GM12878 (cell line): ENCODE data around the gene DAAM1. TPM values are rescaled to one million over a fixed set of nuclear protein-coding genes. Genes with fewer than 3 reads are reported as not detected.

Experiments
- ATAC-seq: fragments of 200-7000 bp; cut with Tn5 transposase; 3 replicates; pipeline ENCODE4 v1.9.1; 2020; ENCODE audit warnings: mild to moderate bottlenecking, moderate library complexity
- BruUV-seq: library from RNA; stranded (reverse); fragments of 400-500 nt; replicated peaks from 2 replicates; lab custom pipeline; 2021; lab: Mats Ljungman, UMichigan
- CTCF ChIA-PET: fragments of 300-600 bp; sonication (Branson Sonifier 250); formaldehyde crosslinking; extraction: SDS; loops from one replicate; lab custom pipeline; 2021; ENCODE audit warnings: inconsistent platforms; lab: Yijun Ruan, JAX
- POLR2A ChIA-PET: fragments of 350-600 bp; formaldehyde crosslinking; extraction: SDS; loops from one replicate; lab custom pipeline; 2021; ENCODE audit warnings: inconsistent platforms; lab: Charles Lee
- RAD21 ChIA-PET: fragments of 300-600 bp; sonication (Branson Sonifier 250); formaldehyde crosslinking; loops from one replicate; lab custom pipeline; 2023; ENCODE audit warnings: antibody characterized with exemption; ENCODE audit not compliant: unreplicated experiment; lab: Charles Lee
- SMC1A ChIA-PET: fragments of 300-600 bp; sonication (Branson Sonifier 250); formaldehyde crosslinking; loops from one replicate; lab custom pipeline; 2023; ENCODE audit not compliant: unreplicated experiment, uncharacterized antibody; lab: Charles Lee
- DNase-seq: peaks from one replicate; pipeline ENCODE4 v3.0.0-alpha.2; 2011; ENCODE audit warnings: low read depth, low spot score
- FAIRE-seq: peaks from 3 replicates; lab custom pipeline; 2011; peaks lifted over from hg19 to GRCh38; lab: Jason Lieb, UNC
- H2AFZ ChIP-seq: 2 replicates; pipeline ENCODE4 v1.6.0; 2011; ENCODE audit warnings: low read depth, low read length, control low read depth; ENCODE audit not compliant: control insufficient read depth
- H3K27ac ChIP-seq: 2 replicates; pipeline ENCODE4 v1.5.1; 2011; ENCODE audit warnings: control low read depth; ENCODE audit not compliant: control insufficient read depth, insufficient read depth
- H3K27me3 ChIP-seq, 2 experiments: replicated peaks in 1 of 2; 2 replicates each; pipeline versions ENCODE4 v1.6.0 to v1.6.1; 2011; ENCODE audit warnings: low read length in 1 of 2; ENCODE audit not compliant: control insufficient read depth in 2 of 2, insufficient read depth in 2 of 2
- H3K36me3 ChIP-seq, 2 experiments: 2 replicates each; pipeline ENCODE4 v1.5.1; 2011; ENCODE audit warnings: low read length in 1 of 2; ENCODE audit not compliant: control insufficient read depth in 2 of 2, insufficient read depth in 2 of 2
- H3K4me1 ChIP-seq: 2 replicates; pipeline ENCODE4 v1.6.1; 2011; ENCODE audit warnings: mild to moderate bottlenecking, low read length, moderate library complexity, mixed read lengths; ENCODE audit not compliant: control insufficient read depth, insufficient read depth
- H3K4me2 ChIP-seq: 2 replicates; pipeline ENCODE4 v1.6.0; 2011; ENCODE audit warnings: control low read depth; ENCODE audit not compliant: control insufficient read depth, insufficient read depth
- H3K4me3 ChIP-seq: fragments of 200-600 bp; sonication (generic); 2 replicates; pipeline ENCODE4 v1.5.1; 2016
- H3K79me2 ChIP-seq: 2 replicates; pipeline ENCODE4 v1.6.0; 2011; ENCODE audit warnings: low read length; ENCODE audit not compliant: control insufficient read depth, insufficient read depth
- H3K9ac ChIP-seq: 2 replicates; pipeline ENCODE4 v1.8.0; 2011; ENCODE audit warnings: low read length, control low read depth, mixed read lengths; ENCODE audit not compliant: control insufficient read depth, insufficient read depth
- H3K9me3 ChIP-seq: replicated peaks from 3 replicates; pipeline ENCODE4 v1.5.1; 2011; ENCODE audit warnings: mild to moderate bottlenecking, low read length; ENCODE audit not compliant: control insufficient read depth, insufficient read depth
- H4K20me1 ChIP-seq: 2 replicates; pipeline ENCODE4 v1.6.0; 2011; ENCODE audit not compliant: control insufficient read depth, insufficient read depth
- CTCF ChIP-seq, 3 experiments: IDR thresholded peaks in 2 of 3; conservative IDR thresholded peaks in 1 of 3; 2 replicates each; pipeline ENCODE4 v1.5.1; 2011; ENCODE audit warnings: low read depth in 3 of 3, low read length in 3 of 3, mild to moderate bottlenecking in 3 of 3, control low read depth in 2 of 3, moderate library complexity in 2 of 3, inconsistent platforms in 1 of 3, mixed read lengths in 1 of 3; ENCODE audit not compliant: control insufficient read depth in 2 of 3, insufficient read depth in 1 of 3; ENCODE audit errors: extremely low read depth in 1 of 3
- DPF2 ChIP-seq: fragments of 450-650 bp; IDR thresholded peaks from 2 replicates; pipeline ENCODE4 v1.6.1; 2017; ENCODE audit warnings: mild to moderate bottlenecking
- IKZF1 ChIP-seq: fragments of 450-650 bp; conservative IDR thresholded peaks from 2 replicates; pipeline ENCODE4 v1.6.1; 2017; ENCODE audit warnings: antibody characterized with exemption, mild to moderate bottlenecking
- IRF5 ChIP-seq: fragments of 450-650 bp; IDR thresholded peaks from 2 replicates; pipeline ENCODE4 v1.6.1; 2017; ENCODE audit warnings: borderline replicate concordance
- MTA2 ChIP-seq: fragments of 450-650 bp; IDR thresholded peaks from 2 replicates; pipeline ENCODE4 v1.6.1; 2016; ENCODE audit warnings: low read depth, mild to moderate bottlenecking, moderate library complexity
- PKNOX1 ChIP-seq: fragments of 450-650 bp; IDR thresholded peaks from 2 replicates; pipeline ENCODE4 v1.6.1; 2016; ENCODE audit warnings: mild to moderate bottlenecking
- SMAD5 ChIP-seq: IDR thresholded peaks from 2 replicates; pipeline ENCODE4 v1.6.1; 2016; ENCODE audit warnings: antibody characterized with exemption, low read depth
- SMC3 ChIP-seq: IDR thresholded peaks from 2 replicates; pipeline ENCODE4 v1.6.1; 2011; ENCODE audit warnings: low read length, improper control_type of control experiment, borderline replicate concordance
- WRNIP1 ChIP-seq: IDR thresholded peaks from 2 replicates; pipeline ENCODE4 v1.6.1; 2011; ENCODE audit warnings: low read depth, low read length, improper control_type of control experiment, borderline replicate concordance
- ZBED1 ChIP-seq: IDR thresholded peaks from 2 replicates; pipeline ENCODE4 v1.6.1; 2016; ENCODE audit warnings: borderline replicate concordance
- WGBS: methylation state at CpG from one replicate; pipeline ENCODE4 v1.1.6; 2016; ENCODE audit warnings: low lambda C conversion rate; ENCODE audit not compliant: insufficient replicate concordance, insufficient coverage; ENCODE audit errors: missing lambda C conversion rate; 5-methylcytosine and 5-hydroxymethylcytosine counted together
- in situ Hi-C: fragments of 300-500 bp; cut with MboI; formaldehyde crosslinking; loops from 9 replicates; pipeline ENCODE4 v1.14.3; 2018; ENCODE audit warnings: mixed read lengths
- intact Hi-C: fragments of 100-400 bp; cut with micrococcal nuclease; formaldehyde crosslinking; loops from one replicate; pipeline ENCODE4 v1.14.2; 2022; ENCODE audit not compliant: unreplicated experiment
- polyA plus RNA-seq, 11 experiments: library from polyadenylated mRNA; depleted of rRNA in 4 of 11; unstranded in 6 of 11; stranded (reverse) in 5 of 11; fragments of >200 nt; fragmentation: Nextera tagmentation in 4 of 11; fragmentation: Illumina TruSeq in 1 of 11; extraction: Ambion mirVana in 4 of 11; extraction: Trizol in 1 of 11; gene quantifications; 1 replicate in 1 of 11; 2 replicates in 10 of 11; pipeline versions ENCODE4 v1.2.1 to v1.2.3, GENCODE V29; 2011 to 2016; ENCODE audit warnings: inconsistent platforms in 2 of 11, missing spikeins in 2 of 11, low read depth in 1 of 11
- total RNA-seq, 4 experiments: library from RNA; depleted of rRNA in 3 of 4; stranded (reverse); fragments of >200 nt in 3 of 4; fragmentation: Illumina TruSeq in 1 of 4; extraction: Trizol in 1 of 4; gene quantifications; 2 replicates each; pipeline versions ENCODE4 v1.2.1 to v1.2.3, GENCODE V29; 2013 to 2021

The DAAM1 gene
- total and polyA plus RNA-seq, 10 of the 15 experiments (the other 5 are each of a cell fraction or from before 2014, with no cell fraction given), result 13.8 to 32.4 (median 24.2) TPM

GRCh38 chr14:59189786-59190368 is 1.4 kb downstream of the DAAM1 start (continued):
- TF ChIP-seq IRF5, result no peak
- TF ChIP-seq MTA2, result peak; percentile 47; the same call in 1 of the 2 replicates
- peak; percentile 60 for TF ChIP-seq IKZF1
- peak; percentile 42; the same call in 1 of the 2 replicates for TF ChIP-seq DPF2

- Histone ChIP-seq H4K20me1 (no peaks in the 10 kb centered on the region), H3K9ac (peak overlapping the region; percentile 55), H3K4me2 (peak overlapping the region; percentile 94), H3K4me1 (peaks cover 7% of the 10 kb centered on the region), H3K79me2 (peaks cover 32% of the 10 kb centered on the region), H3K27ac (peak overlapping the region; percentile 24; the same call in 1 of the 2 replicates), H2AFZ (peak overlapping the region; percentile 64), H3K4me3 (peak overlapping the region; percentile 91), H3K36me3 (no peaks in the 10 kb centered on the region), H3K9me3 (no peaks in the 10 kb centered on the region), H3K27me3 (no peaks in the 10 kb centered on the region)
- ATAC-seq (peak; percentile 14), FAIRE-seq (no peak), DNase-seq (no peak)
- in situ Hi-C loops, result no loop called here
- POLR2A ChIA-PET, result interaction anchor here (0.6 to 4.5 kb wide), 11 partner anchors 8 to 85 kb away, joined by 3 to 31 read pairs (median 4); no protein-coding TSS in a partner anchor
- intact Hi-C loops, result loop anchor here (1.0 to 2.0 kb wide), 2 partner anchors 56 to 58 kb away; no protein-coding TSS in a partner anchor
- CTCF ChIA-PET, result interaction anchor here (0.8 to 4.1 kb wide), 17 partner anchors 11 to 253 kb away, joined by 3 to 25 read pairs (median 6); no protein-coding TSS in a partner anchor
- SMC1A ChIA-PET, result interaction anchor here (0.9 to 6.5 kb wide), 34 partner anchors 11 to 994 kb away, joined by 3 to 78 read pairs (median 5); no protein-coding TSS in a partner anchor
- TSS peak; percentile 53 for BruUV-seq
- TF ChIP-seq SMC3 (peak; percentile 12; the same call in 1 of the 2 replicates), SMAD5 (no peak), MTA2 (peak; percentile 15; the same call in 1 of the 2 replicates), ZBED1 (no peak), CTCF (IDR thresholded peaks at IDR 0.05 in 2 of 3, conservative IDR thresholded peaks at IDR 0.05 in 1 of 3; ENCODE audit: control insufficient read depth in 2 of 3, extremely low read depth in 1 of 3, insufficient read depth in 1 of 3, low read depth in 3 of 3, low read length in 3 of 3) (peak; percentile 15 to 46 (median 34); a peak in 4 of 6 replicates), WRNIP1 (0 out of 2 replicates have a peak, but pooled peaks have one; percentile 62), PKNOX1 (0 out of 2 replicates have a peak, but pooled peaks have one; percentile 26)
- RAD21 ChIA-PET, result interaction anchor here (0.7 to 5.3 kb wide), 23 partner anchors 10 to 254 kb away, joined by 3 to 38 read pairs (median 6); no protein-coding TSS in a partner anchor
- WGBS, result 42% methylated on average over 6 of the region's 6 CpGs
Observed at GRCh38 chr14:59190372-59190771, 1.9 kb downstream of the DAAM1 start.
